ENCODE measurements around the gene KCNN4. TPM values are rescaled to one million over a fixed set of nuclear protein-coding genes. Genes with fewer than 3 reads are reported as not detected.

Gene KCNN4
- polyA plus RNA-seq, 1 donor from 2014 or later, result not detected

- Histone ChIP-seq H3K4me3 (ENCODE audit: low read length) (no peak overlapping the region), H3K36me3 (ENCODE audit: insufficient read depth, low read length) (no peaks in the 10 kb centered on the region), H4K20me1 (ENCODE audit: insufficient read depth) (no peaks in the 10 kb centered on the region), H3K9me2 (ENCODE audit: insufficient read depth, low read length) (no peaks in the 10 kb centered on the region), H3K27me3 (ENCODE audit: insufficient read depth, low read depth, low read length) (no peaks in the 10 kb centered on the region), H3K4me2 (ENCODE audit: low read length) (no peak overlapping the region), H3K79me2 (replicated peaks; ENCODE audit: insufficient read depth, low read length) (peaks cover 6% of the 10 kb centered on the region), H2AFZ (ENCODE audit: low read depth, low read length) (no peak overlapping the region), H3K9ac (ENCODE audit: low read length) (no peak overlapping the region), H3K9me3 (ENCODE audit: low read length) (no peaks in the 10 kb centered on the region), H3F3A (ENCODE audit: insufficient read depth, low read length, poor library complexity, severe bottlenecking) (no peaks in the 10 kb centered on the region), H3K27ac (ENCODE audit: low read length) (no peak overlapping the region)
- TF ChIP-seq POLR2AphosphoS5 (IDR thresholded peaks at IDR 0.05) (no peak), RAD21 (conservative IDR thresholded peaks at IDR 0.05) (no peak), TAF1 (IDR thresholded peaks at IDR 0.05; ENCODE audit: low read depth) (no peak), MXI1 (conservative IDR thresholded peaks at IDR 0.05; ENCODE audit: poor library complexity, severe bottlenecking) (no peak), REST (IDR thresholded peaks at IDR 0.05; ENCODE audit: borderline replicate concordance) (no peak), EP300 (conservative IDR thresholded peaks at IDR 0.05; ENCODE audit: poor library complexity, severe bottlenecking) (no peak), CTCF (IDR thresholded peaks at IDR 0.05; ENCODE audit: poor library complexity, severe bottlenecking) (no peak), EZH2 (IDR thresholded peaks at IDR 0.05; ENCODE audit: borderline replicate concordance, insufficient read depth, low read length, poor library complexity, severe bottlenecking) (no peak), SMC3 (conservative IDR thresholded peaks at IDR 0.05; ENCODE audit: poor library complexity) (no peak)
Observed at GRCh38 chr19:43747557-43748204, 33.1 kb downstream of the KCNN4 start.

GRCh38 chr19:43743059-43743458 lies 37.7 kb downstream of the KCNN4 start:
- H3K27me3 ChIP-seq (ENCODE audit: insufficient read depth, low read depth, low read length), result no peaks in the 10 kb centered on the region
- H3K9ac ChIP-seq (ENCODE audit: low read length), result no peak overlapping the region
- H3K9me3 ChIP-seq (ENCODE audit: low read length), result no peaks in the 10 kb centered on the region
- no peak overlapping the region for H2AFZ ChIP-seq (ENCODE audit: low read depth, low read length)
- no peaks in the 10 kb centered on the region for H3K79me2 ChIP-seq (replicated peaks; ENCODE audit: insufficient read depth, low read length)
- no peaks in the 10 kb centered on the region for H4K20me1 ChIP-seq (ENCODE audit: insufficient read depth)
- H3K27ac ChIP-seq (ENCODE audit: low read length), result no peak overlapping the region
- no peak overlapping the region for H3K4me3 ChIP-seq (ENCODE audit: low read length)
- no peaks in the 10 kb centered on the region for H3F3A ChIP-seq (ENCODE audit: insufficient read depth, low read length, poor library complexity, severe bottlenecking)
- TF ChIP-seq RAD21 (conservative IDR thresholded peaks at IDR 0.05), result no peak
- H3K9me2 ChIP-seq (ENCODE audit: insufficient read depth, low read length), result no peaks in the 10 kb centered on the region
- no peaks in the 10 kb centered on the region for H3K36me3 ChIP-seq (ENCODE audit: insufficient read depth, low read length)
- no peak overlapping the region for H3K4me2 ChIP-seq (ENCODE audit: low read length)

Data from neural cell (in vitro differentiated cells).